Central memory CD8-positive, alpha-beta T cell (primary cell): ENCODE results near the gene PPP1R27.

Source experiments
- ATAC-seq: fragments of 150-1000 bp; cut with Tn5 transposase; replicated peaks from 2 replicates; pipeline ENCODE4 v1.10.0; 2022; ENCODE audit warnings: mild to moderate bottlenecking, moderate FRiP score, moderate number of reproducible peaks; ENCODE audit not compliant: poor library complexity, severe bottlenecking; ENCODE audit errors: extremely low read depth
- DNase-seq, 2 donors: peaks; one replicate each; pipeline ENCODE4 v3.0.0; 2021; ENCODE audit warnings: low spot score in 2 of 2
- H3K27ac Mint-ChIP-seq: one replicate; pipeline ENCODE4 v1.8.0; 2022; ENCODE audit warnings: low read depth, mild to moderate bottlenecking, moderate library complexity, mixed read lengths
- H3K27me3 Mint-ChIP-seq: one replicate; pipeline ENCODE4 v1.8.0; 2022; ENCODE audit warnings: mixed read lengths
- H3K36me3 Mint-ChIP-seq: one replicate; pipeline ENCODE4 v1.8.0; 2022; ENCODE audit warnings: mild to moderate bottlenecking, moderate library complexity, mixed read lengths; ENCODE audit not compliant: insufficient read depth
- H3K4me1 Mint-ChIP-seq: one replicate; pipeline ENCODE4 v1.8.0; 2022; ENCODE audit warnings: mixed read lengths
- H3K4me3 Mint-ChIP-seq: one replicate; pipeline ENCODE4 v1.8.0; 2022; ENCODE audit warnings: mild to moderate bottlenecking, moderate library complexity, mixed read lengths
- H3K9me3 Mint-ChIP-seq: one replicate; pipeline ENCODE4 v1.8.0; 2022; ENCODE audit warnings: mixed read lengths

Gene PPP1R27

DNA sequence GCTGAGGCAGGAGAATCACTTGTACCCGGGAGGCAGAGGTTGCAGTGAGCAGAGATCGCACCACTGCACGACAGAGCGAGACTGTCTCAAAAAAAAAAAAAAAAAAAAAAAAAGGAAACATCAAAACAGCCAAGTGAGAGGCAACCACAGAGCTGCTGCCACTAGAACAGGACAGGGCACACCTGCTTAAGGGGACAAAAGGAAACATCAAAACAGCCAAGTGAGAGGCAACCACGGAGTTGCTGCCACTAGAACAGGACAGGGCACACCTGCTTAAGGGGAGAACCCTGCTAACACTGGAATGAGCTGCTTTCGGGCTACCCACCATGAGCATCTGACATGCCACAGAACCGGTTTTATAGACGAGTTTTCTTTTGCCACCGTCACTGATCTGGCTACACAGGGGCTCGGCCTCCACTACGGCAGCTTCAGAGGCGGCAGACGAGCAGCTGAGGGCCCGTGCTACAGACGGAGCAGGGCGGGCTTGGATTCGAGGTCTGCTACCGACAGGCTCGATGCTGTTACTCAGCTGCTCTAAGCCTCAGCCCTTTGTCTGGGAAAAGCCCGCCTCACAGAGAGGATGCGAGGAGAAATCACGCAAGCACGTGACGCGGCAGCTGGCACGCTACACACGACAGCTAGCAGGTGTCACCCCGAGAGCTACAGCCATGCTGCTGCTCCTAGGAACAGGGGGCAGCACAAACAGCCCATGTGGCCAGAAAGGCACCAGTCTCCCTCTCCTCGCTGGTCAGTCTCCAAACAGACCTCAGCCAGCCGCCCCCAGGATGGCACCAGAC lies 23.5 kb upstream of the PPP1R27 start:
- Mint-ChIP-seq H3K9me3 (no peaks in the 10 kb centered on the region), H3K27me3 (no peaks in the 10 kb centered on the region), H3K4me1 (peaks cover 27% of the 10 kb centered on the region), H3K4me3 (no peak overlapping the region), H3K36me3 (peaks cover 48% of the 10 kb centered on the region), H3K27ac (peak overlapping the region; percentile 93)
- DNase-seq (no peak), ATAC-seq (no peak)

DNA sequence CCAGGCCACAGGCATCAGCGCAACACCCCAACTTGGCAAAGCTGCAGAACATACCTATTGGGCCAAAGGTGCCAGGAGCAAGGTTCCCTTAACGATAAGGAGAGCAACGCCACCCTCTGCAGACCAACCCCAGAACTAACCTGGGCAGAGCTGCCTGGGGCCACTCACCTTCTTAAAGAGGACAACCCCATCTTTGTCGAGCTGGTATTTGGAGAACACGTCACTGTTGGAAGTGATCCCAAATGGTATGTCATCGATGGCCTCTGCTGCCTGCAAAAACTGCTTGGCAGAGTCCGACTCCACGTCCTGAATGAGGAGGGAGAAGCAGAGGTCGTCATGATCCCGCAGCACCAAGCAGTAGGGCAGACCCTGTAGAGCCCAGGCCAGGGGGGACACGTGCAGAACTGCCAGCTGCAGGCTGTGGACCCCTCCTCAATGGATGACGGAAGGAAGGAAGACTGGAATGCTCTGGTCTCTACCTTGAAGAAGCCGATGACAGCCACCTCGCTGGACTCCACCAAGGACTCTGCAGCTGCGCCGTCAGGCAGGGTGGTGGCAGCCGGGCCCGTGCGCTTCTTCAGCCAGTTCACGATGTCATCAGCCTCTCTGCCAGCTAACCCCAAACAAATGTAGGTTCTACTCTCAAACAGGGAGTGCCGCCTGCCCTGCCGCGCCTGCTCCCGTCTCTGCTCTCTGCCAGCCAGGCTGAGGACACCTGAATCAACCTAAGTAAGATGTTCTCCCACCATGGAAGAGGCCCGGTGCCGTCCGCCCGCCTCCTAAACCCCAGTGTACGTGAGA lies 20.3 kb upstream of the PPP1R27 start:
- H3K27me3 Mint-ChIP-seq, result no peaks in the 10 kb centered on the region
- DNase-seq (no peak), ATAC-seq (no peak)
- no peaks in the 10 kb centered on the region for H3K9me3 Mint-ChIP-seq
- H3K27ac Mint-ChIP-seq, result no peak overlapping the region
- no peak overlapping the region for H3K4me3 Mint-ChIP-seq
- peaks cover 12% of the 10 kb centered on the region for H3K4me1 Mint-ChIP-seq
- peaks cover 54% of the 10 kb centered on the region for H3K36me3 Mint-ChIP-seq

DNA sequence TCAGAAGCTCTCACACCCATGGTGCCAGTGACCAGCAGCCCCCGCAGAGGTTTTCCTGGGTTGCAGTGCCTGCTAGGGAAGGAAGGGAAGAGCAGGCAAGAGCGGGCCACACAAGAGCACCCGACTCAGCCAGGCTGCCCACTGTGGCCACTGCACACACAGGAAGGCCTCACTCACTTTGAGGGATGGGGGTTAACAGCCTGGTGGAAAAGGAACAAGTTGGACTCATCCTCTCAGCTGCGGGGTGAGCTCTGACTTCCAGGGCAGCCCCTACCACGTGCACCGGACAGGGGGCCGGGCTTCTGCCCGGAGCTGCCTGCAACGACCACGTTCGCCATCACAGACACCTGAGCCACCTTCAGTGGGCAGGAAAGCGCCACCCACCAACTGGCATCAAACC lies 17.4 kb upstream of the PPP1R27 start:
- H3K27ac Mint-ChIP-seq, result no peak overlapping the region
- H3K4me3 Mint-ChIP-seq, result no peak overlapping the region
- DNase-seq, result no peak
- H3K9me3 Mint-ChIP-seq, result no peaks in the 10 kb centered on the region
- no peak for ATAC-seq
- H3K27me3 Mint-ChIP-seq, result no peaks in the 10 kb centered on the region
- peaks cover 56% of the 10 kb centered on the region for H3K36me3 Mint-ChIP-seq
- H3K4me1 Mint-ChIP-seq, result peaks cover 4% of the 10 kb centered on the region

DNA sequence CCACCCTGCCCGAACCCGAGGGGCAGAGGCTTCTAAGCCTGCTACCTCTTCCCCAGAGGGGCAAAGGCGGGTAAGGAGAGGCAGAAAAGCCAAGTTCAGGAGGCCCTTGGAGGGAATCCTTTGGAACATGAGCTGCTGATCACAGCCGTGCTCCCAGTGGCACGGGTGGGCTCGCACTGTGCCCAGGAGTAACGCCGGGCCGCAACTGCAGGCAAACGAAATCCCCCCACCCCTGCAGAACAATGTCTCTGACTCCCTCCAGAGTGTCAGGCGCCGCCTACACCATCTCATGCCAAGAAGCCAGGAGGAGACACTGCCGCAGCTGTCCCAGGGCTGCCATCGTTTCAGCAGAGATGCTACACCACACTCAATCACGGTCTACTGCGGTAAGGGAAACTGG lies 16.6 kb upstream of the PPP1R27 start:
- H3K4me3 Mint-ChIP-seq, result no peak overlapping the region
- peaks cover 4% of the 10 kb centered on the region for H3K4me1 Mint-ChIP-seq
- H3K36me3 Mint-ChIP-seq, result peaks cover 56% of the 10 kb centered on the region
- ATAC-seq (no peak), DNase-seq (no peak)
- no peaks in the 10 kb centered on the region for H3K9me3 Mint-ChIP-seq
- H3K27me3 Mint-ChIP-seq, result no peaks in the 10 kb centered on the region
- H3K27ac Mint-ChIP-seq, result peak overlapping the region; percentile 13

DNA sequence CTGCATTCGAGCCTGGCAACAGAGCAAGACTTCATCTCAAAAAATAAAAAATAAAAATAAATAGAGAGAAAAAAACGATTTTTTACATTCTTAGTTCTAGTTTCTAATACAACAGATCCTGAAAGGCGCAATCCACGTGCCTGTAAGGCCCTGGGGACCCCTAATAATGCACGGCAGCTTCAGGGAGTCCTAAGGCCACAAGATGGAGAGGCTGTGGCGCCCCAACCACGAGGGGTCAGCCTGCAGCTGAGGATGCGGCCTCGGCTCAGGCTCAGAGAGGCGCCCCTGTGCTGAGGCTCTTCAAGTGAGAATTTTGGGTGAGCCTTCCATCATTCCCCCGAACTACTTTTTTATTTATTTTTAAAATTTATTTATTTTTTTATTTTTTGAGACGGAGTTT lies 14.6 kb upstream of the PPP1R27 start:
- H3K27me3 Mint-ChIP-seq, result no peaks in the 10 kb centered on the region
- no peaks in the 10 kb centered on the region for H3K9me3 Mint-ChIP-seq
- H3K27ac Mint-ChIP-seq, result no peak overlapping the region
- peaks cover 54% of the 10 kb centered on the region for H3K36me3 Mint-ChIP-seq
- no peak for DNase-seq
- no peak overlapping the region for H3K4me3 Mint-ChIP-seq
- no peak for ATAC-seq
- peaks cover 4% of the 10 kb centered on the region for H3K4me1 Mint-ChIP-seq

DNA sequence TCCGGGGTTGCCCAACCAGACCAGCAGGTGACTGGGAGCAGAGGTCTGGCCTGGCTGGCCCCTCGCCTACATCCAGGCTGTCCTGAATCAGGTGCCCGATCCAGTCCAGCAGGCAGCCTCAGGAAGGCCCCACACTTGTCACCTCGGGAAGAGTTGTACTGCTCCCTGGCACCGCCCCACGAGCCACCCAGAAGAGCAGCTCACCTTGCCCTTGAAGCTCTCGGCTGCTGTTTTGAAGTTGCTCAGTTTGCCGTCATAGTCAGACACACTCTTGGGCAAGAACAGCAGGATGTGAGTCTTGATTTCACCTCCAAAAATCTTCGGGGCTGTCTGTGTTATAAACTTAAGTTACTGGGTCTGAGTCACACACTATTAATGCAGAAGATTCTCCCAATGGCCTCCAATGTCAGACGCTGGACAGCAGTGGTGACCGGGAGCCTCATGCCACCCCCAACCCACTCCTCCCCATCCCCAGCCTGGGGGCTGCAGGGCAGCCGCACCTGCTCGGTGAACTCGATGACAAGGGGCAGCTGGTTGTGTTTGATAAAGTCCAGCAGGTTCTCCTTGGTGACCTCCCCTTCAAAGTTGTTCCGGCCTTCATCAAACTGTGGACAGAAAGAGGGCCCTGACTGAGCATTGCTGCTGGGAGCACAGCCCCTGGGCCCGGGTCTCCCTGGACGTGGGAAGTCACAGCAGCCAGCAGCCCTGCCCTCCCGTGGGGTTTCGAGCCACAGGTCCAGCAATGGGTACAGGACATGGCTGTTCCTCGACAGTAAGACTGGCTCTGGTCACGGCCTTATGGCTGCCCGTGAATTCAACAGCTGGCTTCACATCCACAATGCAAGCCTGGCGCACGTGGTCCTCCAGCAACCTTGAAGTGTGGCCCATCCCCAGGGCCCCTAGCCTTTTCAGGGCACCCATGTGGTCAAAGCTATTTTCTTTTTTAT lies 12.2 kb upstream of the PPP1R27 start:
- no peak overlapping the region for H3K4me3 Mint-ChIP-seq
- no peaks in the 10 kb centered on the region for H3K9me3 Mint-ChIP-seq
- H3K36me3 Mint-ChIP-seq, result peaks cover 49% of the 10 kb centered on the region
- H3K4me1 Mint-ChIP-seq, result no peaks in the 10 kb centered on the region
- H3K27ac Mint-ChIP-seq, result no peak overlapping the region
- no peaks in the 10 kb centered on the region for H3K27me3 Mint-ChIP-seq
- no peak for DNase-seq
- ATAC-seq, result no peak

DNA sequence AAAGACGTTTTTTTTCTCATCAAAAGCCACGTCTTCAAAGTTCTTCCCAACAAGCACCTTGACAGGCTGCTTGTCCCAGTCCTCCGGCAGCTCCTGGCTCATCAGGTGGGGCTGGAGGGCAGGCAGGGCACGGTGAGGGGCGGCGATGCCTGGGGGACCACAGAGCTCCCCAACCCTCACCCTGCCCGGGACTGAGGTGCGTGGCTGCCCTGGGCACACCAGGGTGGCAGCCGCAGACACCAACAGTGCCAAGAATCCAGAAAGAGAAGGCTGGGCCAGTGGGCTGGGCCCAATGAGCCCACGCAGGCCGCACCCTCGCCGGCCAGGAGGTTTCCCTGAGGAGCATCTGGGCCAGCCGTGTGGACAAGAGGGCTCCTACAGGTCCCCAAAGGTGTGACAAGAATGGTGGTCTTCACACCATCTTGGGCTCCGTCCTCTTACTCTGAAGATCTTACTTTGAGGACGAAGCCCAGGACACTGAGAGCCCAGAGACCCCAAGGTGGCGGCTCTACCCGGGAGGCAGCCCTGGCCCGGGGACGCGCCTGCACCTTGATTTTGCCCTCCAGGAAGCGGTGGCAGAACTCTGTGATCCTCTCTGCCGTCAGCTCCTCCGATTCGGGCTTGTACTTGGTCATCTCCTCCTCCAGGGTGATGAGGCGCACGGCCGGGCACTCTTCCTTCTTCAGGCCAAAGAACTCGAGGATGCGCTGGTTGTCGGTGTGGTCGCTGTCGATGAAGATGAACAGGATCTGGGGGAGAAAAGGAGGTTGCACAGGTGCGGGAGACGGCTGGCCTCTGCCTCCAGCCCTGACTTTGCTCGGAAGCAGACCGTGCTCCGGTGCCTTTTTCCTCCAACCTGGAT lies 11.3 kb upstream of the PPP1R27 start:
- Mint-ChIP-seq H3K27me3 (no peaks in the 10 kb centered on the region), H3K9me3 (no peaks in the 10 kb centered on the region), H3K27ac (no peak overlapping the region), H3K36me3 (peaks cover 41% of the 10 kb centered on the region), H3K4me3 (no peak overlapping the region), H3K4me1 (no peaks in the 10 kb centered on the region)
- ATAC-seq (no peak), DNase-seq (no peak)

DNA sequence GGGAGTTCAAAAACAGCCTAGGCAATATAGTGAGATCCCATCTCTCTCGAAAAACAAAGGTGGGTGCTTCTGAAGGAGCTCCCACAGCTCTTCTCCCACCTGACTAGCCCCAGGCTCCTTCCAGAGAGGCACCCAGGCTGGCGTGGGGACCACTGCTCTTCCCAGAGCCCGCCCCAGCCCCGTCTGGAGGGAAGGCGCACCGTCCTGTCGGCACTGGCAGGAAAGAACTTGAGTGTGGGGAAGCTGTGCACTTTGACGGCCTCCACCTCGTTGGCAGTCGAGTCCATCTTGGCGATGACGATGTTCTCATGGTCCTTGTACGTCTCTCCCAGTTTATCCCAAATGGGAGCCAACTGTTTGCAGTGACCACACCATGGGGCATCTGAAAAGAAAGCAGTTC lies 10.5 kb upstream of the PPP1R27 start:
- H3K27ac Mint-ChIP-seq, result no peak overlapping the region
- no peak for ATAC-seq
- no peaks in the 10 kb centered on the region for H3K4me1 Mint-ChIP-seq
- DNase-seq, result no peak
- H3K4me3 Mint-ChIP-seq, result no peak overlapping the region
- peaks cover 36% of the 10 kb centered on the region for H3K36me3 Mint-ChIP-seq
- H3K9me3 Mint-ChIP-seq, result no peaks in the 10 kb centered on the region
- H3K27me3 Mint-ChIP-seq, result no peaks in the 10 kb centered on the region

DNA sequence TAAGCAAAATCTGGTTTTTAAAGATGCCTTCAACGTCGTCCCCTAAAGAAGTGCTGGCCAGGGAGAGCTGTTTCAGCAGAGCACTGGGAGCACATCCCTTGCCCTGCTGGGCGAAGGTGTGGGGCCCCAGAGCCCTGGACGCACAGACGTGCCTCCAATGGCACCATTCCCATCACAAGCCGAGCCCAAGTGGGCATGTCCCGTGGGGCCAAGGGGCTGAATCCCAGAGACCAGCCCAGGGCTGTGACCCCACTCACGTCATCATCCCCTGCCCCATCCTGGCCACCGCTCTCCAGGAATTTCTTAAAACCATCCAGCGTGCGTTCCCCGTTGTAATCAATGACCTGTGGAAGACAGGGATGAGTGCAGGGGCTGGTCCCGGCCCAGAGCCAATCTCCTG lies 10.0 kb upstream of the PPP1R27 start:
- Mint-ChIP-seq H3K9me3 (no peaks in the 10 kb centered on the region), H3K4me1 (no peaks in the 10 kb centered on the region), H3K27me3 (no peaks in the 10 kb centered on the region), H3K27ac (no peak overlapping the region), H3K36me3 (peaks cover 36% of the 10 kb centered on the region), H3K4me3 (no peak overlapping the region)
- ATAC-seq (no peak), DNase-seq (no peak)

DNA sequence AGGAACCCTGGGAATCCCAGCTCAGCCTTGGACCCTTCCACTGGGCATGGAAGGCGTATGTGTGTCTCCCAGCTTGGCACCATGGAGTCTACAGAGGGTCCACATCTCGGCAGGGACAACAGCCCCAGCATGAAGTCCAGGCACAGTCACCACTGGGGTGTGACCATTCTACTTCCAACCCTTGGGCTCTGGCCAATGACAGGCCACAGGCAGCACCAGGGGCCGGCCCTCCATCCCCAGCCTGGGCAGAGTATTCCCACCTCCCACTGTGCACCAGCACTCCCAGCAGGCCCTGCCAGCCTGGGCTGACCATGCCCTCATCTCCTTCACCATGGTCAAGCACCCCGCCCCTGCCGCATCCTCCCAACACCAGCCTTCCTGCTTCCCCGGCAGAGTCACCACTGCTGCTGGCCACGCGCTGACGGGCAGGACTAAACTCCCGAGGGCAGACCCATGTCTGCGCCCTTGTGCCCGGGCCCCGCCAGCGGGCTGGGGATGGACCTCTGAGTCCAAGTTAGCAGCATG lies 9.5 kb upstream of the PPP1R27 start:
- Mint-ChIP-seq H3K27me3 (no peaks in the 10 kb centered on the region), H3K36me3 (peaks cover 35% of the 10 kb centered on the region), H3K27ac (no peak overlapping the region), H3K9me3 (no peaks in the 10 kb centered on the region), H3K4me1 (no peaks in the 10 kb centered on the region), H3K4me3 (no peak overlapping the region)
- no peak for ATAC-seq
- no peak for DNase-seq

DNA sequence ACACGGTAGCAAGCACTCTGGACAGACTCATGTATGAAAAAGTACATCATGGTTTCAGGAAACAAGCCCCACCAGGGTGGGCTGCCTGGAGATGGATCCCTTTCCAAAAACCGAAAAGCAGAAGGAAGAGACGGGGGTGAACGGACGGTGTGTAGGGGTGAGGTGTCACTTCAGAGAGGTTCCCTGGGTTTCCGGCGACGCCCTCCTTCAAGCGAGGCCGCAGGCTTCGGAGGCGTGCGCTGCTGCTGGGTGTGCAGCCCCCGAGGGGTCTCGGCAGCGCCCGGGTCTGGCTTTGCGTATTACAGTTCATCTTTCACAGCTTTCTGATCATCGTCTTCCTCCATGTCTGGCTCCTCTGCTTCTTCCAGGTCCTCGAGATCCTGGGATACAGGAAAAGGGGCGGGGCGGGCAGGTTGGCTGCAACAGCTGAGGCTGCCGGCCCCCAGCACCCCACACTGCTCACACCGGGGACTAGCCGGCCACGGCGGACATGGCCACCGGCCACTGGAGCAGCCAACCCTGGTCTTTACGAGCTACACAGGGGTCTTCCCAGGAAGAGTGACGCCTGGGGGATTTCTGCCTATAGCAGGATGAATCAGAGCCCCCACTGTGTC lies 9.0 kb upstream of the PPP1R27 start:
- DNase-seq (no peak), ATAC-seq (no peak)
- H3K27ac Mint-ChIP-seq, result no peak overlapping the region
- no peaks in the 10 kb centered on the region for H3K4me1 Mint-ChIP-seq
- H3K27me3 Mint-ChIP-seq, result no peaks in the 10 kb centered on the region
- H3K9me3 Mint-ChIP-seq, result no peaks in the 10 kb centered on the region
- H3K36me3 Mint-ChIP-seq, result peaks cover 32% of the 10 kb centered on the region
- H3K4me3 Mint-ChIP-seq, result no peak overlapping the region
